M059J (cell line): ENCODE data around the gene TRAK2. TPM values are rescaled to one million over a fixed set of nuclear protein-coding genes. Genes with fewer than 3 reads are reported as not detected.
"Not testable (repeated sequence)": the region's sequence is repeated elsewhere in the genome, so short reads cannot be mapped to it uniquely, and the experiment has no call there.

Source experiments
- DNase-seq: peaks from one replicate; pipeline ENCODE4 v3.0.0-alpha.2; 2012; ENCODE audit warnings: low read depth
- total RNA-seq: library from RNA; depleted of rRNA; stranded (reverse); fragments of >200 nt; shearing (Covaris generic); gene quantifications from 2 replicates; pipeline ENCODE4 v1.2.3, GENCODE V29; 2014

Gene TRAK2
- total RNA-seq, 1 experiment from 2014 or later: 22.9 TPM

DNA sequence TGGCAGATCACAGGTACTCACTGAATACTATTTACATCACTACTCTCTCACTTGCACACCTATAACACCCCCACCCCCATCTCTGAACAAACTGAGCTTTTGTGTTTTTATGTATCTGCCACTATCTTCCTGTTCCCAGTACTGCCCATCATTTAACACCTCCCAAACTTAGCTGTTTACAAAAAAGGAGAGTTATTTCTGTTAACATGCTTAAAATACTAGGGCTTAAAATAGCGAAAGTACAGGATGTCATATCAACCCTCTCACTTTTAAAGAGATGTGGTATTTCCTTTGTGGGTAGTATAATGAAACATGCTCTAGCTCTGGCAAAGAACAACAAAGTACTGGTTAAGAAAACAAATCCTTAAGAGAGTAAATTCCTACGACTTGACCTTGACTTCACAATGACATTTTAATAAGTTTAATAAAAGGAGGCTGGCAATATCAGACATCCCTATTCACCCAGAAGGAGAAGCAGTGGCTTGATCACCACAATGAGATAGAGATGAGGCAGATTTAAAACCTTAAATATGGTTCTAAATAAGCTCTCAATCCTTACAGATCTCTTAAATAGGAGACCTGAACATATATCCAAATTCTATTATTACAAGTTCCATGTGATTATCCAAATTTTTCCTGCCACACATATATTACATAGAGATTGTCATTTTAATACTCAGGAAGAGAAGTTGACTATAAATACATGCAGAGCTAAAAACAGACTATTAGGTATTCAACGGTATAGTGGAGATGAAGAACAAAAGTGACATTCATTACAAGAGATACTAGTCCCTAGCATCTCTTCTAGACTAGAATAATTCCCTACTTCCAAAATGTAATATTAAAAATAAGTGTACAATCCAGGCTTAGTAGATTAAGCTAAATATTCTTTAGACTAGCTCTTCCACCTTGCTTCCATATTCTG, 36.9 kb downstream of the TRAK2 start:
- peak; percentile 58 for DNase-seq

DNA sequence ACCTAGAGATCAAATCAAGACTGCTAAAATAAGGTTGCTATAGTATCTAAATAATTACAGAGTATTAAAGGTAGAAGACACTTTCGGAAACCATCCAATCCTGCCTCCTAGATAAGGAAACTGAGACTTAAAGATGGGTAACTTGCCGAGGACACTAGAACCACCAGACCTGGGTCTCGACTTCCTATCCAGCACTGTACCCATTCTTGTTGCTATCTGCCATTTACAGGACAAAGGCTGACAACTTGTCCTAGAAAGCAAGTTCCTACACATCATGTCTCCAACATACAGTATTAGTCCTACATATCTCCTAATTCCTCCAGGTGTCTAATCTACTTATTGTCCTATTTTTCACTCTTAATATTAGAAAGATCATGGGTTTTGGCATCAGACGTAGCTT, 37.7 kb downstream of the TRAK2 start:
- DNase-seq: no peak

DNA sequence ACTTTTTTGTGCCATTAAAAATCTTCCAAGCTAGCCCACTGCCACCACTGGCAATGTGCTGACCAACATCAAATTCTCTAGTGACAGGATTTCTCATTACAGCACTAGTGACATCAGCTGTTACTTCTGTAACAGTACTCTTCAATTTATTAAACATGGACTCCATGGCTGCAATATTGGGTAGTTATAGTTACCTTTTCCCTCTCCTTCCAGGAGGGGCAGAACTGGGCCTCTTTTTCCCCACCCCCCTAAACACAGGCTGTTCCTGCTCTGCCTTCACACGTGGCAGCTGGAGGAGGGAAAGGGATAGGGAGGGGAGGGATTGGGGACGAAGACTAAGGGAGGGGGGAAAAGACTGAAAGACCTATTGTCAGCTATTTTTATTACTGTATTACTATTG, 38.1 kb downstream of the TRAK2 start:
- DNase-seq: no peak

DNA sequence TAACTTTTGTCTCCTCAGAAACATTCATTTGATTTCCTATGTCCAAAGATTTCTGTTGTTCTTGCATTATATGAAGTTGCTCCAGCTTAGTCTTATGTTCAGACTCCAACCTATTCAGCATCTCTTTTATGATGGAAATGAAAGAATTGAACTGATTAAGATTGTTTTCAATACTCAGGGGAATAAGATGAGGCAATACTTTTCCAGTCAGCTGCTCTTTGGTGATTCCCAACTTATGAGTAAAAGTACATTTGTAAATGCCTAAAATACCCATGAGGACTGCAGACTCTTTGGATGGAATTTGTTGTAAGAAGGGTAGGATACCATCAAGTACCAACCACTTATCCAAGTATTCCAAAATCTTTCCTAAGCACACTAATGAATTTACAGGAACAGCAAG, 39.8 kb downstream of the TRAK2 start:
- DNase-seq: no peak

DNA sequence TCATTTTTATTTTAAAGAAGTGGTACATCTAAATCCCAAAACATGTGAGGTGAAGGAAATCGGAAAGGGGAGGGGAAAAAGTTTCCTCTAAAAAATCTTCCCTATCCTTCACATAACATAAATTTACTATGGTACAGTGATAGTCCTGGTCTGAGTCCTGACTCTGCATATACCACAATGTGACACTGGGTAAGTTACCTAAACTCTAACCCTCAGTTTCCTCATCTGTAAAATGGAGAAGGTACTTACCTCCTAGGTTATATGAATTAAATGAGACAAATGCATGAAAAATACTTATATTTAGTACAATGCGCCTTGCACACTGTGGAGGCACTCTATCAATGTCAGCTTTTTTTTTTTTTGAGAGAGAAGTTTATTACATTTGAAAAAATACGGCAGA, 42.3 kb downstream of the TRAK2 start:
- no peak for DNase-seq

DNA sequence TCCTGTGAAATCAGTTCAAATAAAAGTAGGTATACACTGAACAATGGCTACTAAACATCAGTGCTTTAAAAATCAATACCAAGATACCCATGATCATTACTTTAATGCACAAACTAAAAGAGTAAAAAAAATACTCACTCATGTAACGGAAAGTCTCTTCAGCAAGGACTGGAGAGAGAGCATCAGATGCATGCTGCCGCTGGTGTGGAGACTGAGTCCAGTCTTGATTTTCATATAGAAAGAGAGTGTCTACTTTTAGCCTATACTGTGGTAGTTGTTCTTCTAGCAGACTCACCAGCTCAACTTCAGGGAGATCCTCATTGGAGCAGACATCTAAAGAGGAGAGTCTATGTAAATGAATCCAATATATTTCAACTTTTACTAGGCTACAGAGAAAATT, 44.0 kb downstream of the TRAK2 start:
- no peak for DNase-seq

DNA sequence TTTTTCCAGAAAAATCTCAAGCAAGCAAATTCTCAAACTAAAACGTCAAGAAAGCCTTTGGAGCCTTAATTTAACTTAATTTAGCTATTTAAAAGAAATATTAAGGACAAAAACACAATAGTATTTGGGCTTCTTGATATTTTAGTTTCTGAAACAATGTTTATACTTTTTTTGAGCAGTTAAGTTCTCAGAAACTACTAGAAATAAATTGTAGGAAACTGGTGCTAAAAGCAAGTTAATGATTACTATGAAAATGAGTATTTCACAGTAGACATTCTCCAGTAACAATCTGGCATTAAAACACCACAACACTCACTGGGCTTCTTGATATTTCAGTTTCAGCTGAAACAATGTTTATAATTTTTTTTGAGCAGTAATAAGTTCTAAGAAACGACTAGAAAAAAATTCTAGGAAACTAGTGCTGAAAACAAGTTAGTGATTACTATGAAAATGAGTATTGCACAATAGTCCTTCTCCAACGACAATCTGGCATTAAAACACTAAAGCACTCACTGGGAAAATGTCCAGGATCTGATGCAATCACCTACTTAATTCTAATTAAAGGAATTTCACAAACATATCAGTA, 45.1 kb downstream of the TRAK2 start:
- peak; percentile 70 for DNase-seq

DNA sequence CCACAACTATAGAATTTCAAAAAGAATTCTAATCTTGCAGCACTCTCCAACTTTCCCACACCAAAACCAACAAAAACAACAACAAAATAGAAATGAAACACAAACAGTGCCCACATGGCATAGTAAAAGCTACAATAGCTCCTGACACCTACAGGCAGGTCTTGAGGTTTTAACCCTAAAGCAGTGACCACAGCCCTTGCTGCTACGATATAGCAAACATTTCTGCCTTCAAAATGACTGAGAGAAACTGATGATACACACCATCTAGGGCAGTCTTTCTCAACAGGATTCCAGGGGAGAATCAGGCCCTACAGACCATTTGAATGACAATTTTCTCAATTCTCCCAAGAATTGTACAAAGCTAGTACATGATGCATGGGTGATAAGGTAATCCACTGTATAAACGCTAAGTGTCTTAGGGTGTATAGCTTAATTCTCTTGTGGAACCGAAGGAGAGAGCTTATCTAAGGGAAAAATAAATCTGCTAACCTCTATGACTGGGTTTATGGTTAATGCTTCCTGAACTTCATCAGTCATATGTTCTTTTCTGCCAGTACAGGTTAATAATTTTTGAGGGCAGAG, 46.5 kb downstream of the TRAK2 start:
- DNase-seq: no peak

DNA sequence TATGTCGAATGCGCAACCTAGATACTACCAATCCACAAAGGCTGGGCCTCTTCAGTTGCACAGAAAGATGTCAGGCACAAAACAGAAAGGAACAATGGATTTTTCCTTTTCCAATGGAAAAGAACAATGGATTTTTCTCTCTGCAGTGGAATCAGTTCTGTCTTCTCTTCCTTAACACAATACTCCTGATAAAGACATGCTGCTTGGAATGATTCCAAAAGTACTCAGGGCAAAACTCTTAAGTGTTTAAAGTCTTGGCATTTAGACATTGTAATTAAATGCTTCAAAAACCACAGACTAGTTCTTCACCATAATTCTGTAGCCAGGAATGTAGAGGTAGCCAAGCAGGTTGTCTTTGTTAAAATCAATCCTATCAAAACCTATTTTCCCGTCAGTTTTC, 47.4 kb downstream of the TRAK2 start:
- DNase-seq: peak; percentile 89

DNA sequence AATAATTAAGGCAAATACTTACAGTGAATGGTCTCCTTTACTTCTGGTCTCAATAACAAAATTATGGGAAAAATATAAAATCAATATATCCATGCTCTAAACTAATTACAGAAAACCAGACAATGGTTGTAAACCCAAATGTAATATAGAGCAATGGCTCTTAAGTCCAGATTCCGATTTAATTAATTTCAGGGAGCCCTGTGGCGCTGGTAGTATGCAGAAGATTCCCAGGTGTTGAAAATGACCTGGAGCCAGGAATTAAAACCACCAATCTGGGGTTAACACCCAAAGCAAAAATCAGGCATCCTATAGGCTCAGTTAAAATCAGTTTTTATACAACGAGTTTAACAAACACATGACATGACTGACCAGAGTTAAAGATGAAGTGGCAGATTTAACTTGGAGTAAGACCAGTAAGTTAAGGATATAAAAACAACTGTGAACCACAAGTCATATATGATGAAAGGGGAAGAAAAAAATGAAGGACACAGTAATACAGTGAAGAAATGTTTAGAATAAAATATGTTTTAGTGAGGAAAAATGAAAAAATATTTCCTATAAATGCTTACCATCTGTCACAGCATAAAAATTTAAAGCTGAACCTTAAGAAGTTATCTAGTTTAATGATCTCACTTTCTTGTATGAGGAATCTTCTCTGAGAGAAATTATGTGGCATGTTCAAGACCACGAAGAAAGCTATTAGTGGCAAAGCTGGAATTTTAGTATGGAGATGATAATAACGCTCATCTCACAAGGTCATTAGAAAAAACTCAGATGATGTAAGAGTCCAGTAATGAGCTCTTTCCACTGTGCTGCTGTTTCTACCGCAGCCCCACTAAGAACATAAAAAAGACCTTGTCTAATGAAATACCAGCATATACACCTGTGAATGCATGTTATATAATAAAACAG, 48.4 kb downstream of the TRAK2 start:
- DNase-seq: peak; percentile 53

DNA sequence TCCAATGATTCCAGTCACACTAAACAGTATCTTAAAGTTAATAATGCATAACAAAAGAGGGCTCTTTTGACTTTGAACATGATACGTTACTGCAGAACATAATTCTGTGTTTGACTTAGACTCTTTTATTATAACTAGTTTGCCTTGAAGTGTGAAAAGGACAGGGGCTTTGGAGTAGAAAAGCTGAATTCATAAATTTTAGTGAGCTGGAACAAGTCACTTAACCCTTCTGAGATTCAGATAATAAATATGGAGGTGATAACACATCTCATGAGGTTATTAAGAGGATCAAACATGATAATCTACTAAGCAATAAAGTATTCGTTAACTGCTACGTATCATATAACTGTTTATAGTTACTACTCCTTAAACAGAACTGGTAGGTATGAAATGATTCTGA, 49.4 kb downstream of the TRAK2 start:
- no peak for DNase-seq

DNA sequence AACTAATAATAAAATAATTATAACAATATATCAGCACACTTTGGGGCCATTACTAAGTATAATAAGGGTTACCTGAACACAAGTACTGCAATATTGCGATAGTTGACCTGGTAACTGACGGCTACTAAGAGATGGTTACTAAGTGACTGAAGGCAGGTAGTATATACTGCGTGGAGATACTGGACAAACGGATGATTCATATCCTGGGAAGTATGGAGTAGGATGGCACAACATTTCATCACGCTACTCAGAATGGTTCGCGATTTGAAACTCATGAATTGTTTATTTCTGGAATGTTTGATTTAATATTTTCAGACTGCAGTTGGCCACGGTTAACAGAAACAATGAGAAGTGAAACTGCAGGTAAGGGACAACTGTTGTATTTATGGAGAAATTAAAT, 54.7 kb downstream of the TRAK2 start:
- no peak for DNase-seq

DNA sequence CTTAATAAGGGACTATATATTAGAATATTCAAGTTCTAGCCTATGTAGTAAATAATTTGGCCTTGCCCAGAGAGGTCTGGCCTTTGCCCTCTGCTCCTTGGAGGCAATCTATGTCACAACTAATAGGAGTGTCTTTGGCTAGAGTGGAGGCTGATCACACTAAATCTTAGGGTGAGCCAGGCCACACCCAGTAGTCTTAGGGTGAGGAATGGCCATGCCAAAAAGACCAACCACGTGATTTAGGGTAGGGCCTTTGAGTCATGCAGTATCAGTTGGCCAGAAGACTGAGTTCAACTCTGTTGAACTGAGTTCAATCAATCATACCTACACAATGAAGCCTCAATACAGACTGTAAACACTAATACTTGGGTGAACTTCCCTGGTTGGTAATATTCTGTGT, 68.1 kb downstream of the TRAK2 start:
- DNase-seq: no peak

DNA sequence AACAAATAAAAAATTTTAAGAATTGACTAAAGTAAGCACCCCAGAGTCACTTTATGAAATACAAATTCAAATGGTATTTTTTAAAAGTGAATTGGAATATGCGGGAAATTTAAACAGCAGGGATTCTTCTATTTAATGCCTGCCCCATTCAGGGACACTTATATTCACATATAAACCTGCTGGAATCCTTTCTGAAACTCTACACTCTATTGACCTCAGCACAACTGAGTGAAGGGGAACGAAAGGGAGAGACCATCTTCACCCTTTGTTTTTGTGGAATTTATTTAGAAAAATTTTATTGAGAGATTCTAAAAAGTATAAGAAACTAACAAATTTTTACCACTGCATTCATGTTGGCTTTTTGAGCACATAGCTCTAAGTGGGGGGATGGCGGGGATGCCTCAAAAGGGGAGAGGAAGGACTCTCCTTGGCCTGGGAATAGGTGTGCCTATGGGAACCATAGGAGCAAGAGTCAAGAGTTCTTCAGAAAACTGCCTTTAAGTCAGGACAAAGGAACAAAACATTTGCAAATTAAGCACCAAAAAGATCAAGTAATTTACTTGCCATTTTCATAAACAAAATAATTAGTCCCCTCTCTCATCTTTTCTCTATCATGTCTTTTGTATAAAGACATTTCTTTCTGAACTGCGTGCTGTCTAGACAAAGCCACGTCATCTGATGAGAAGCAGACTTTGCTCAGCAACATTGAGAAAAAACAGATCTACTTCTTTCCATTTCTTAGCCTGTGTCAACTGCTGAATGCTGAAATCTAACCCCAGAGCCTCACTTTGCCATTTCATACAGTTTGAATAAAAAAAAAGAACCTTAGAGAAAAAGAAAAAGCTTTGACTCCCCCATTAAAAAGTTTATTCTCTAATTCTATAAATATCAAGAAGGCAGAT, 72.5 kb downstream of the TRAK2 start:
- no peak for DNase-seq

DNA sequence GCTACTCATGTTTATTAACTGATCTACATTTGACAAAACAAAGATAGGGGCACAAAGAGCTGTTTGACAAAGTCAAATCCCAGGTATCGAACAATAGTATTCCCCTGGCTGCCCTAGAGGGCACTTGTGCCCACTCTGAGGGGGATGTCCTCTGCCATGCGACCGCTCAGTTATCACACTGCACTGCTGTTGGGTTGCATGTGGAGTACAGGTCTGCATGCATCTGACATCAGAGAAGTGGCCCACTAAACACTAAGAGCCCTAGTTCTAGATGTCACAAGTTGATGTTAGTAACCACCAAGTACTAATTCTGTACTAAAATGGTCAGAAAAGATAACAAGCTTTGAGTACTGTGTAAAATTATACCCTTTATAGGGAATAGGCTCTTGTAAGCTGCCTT, 74.0 kb downstream of the TRAK2 start:
- no peak for DNase-seq

DNA sequence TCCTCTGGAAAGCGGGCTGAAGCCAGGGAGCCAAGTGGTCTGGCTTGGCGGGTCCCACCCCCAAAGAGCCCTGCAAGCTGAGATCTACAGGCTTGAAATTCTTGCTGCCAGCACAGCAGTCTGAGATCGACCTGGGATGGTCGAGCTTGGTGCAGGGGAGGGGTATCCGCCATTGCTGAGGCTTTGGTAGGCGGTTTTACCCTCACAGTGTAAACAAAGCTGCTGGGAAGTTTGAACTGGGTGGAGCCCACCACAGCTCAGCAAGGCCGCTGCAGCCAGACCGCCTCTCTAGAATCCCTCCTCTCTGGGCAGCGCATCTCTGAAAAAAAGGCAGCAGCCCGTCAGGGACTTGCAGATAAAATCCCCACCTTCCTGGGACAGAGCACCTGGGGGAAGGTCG, 81.5 kb downstream of the TRAK2 start:
- no peak for DNase-seq

DNA sequence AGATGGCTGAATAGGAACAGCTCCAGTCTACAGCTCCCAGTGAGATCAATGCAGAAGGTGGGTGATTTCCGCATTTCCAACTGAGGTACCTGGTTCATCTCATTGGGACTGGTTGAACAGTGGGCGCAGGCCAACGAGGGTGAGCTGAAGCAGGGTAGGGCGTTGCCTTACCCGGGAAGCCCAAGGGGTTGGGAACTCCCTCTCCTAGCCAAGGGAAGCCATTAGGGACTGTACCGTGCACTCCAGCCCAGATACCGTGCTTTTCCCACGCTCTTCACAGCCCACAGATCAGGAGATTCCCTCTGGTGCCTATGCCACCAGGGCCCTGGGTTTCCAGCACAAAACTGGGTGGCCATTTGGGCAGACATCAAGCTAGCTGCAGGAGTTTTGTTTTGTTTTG, 81.9 kb downstream of the TRAK2 start:
- DNase-seq: not testable (repeated sequence)

DNA sequence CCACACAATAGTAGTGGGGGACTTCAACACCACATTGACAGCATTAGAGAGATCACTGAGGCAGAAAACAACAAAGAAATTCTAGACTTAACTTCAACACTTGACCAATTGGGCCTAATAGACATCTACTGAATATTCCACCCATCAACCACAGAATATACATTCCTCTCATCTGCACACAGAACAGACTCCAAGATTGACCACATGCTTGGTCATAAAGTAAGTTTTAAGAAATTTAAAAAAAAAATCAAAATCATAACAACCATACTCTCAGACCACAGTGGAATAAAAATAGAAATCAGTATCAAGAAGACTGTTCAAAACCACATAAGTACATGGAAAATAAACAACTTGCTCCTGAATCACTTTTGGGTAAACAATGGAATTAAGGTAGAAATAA, 85.1 kb downstream of the TRAK2 start:
- DNase-seq: peak; percentile 38

DNA sequence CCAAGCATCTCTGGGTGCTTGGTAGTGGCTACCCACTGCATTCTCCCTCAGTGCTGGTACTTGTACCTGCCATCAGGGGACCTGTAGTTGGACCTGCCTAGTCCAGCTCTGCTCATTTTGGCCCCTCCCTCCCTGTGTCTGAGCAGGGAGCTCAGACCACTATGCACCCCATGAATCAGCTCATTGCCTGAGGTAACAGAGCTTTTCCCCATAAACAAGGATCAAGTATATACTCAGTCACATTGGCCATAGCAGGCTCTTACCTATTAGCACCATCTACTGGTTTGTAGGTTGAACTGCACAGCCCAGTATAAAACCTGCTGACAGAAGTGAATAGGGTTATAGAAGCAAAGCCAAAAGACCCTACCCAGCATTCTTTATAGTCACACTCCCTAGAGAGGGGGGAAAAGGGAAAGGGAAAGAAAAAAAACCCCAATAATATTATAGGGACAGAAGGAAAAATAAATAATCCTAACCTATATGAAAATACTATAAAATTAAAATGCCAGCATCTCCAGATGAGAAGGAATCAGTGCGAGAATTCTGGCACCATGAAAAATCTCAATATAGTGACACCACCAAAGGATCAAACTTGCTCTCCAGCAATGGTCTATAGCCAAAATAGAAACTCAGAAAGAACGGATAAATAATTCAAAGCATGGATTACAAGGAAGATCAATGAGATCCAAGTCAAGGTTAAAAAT, 87.2 kb downstream of the TRAK2 start:
- DNase-seq: peak; percentile 79

DNA sequence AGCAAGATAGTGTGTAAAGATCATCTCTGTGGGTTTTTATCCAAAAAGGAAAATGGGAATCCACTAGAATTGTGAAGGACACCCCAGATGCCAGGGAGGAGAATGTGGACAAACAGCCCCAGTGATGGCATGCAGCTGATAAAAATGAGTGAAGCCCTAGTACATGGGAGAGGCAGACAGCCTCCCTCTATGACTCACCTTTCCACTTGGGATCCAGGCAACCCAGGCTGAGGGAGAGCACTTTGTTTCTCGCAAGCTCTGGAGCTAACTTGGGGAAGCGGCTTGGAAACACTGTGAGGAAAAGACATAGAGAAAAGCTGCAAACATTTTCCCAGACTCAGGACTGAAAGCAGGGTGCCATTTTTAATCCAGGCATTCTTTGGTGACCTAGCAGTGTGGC, 88.9 kb downstream of the TRAK2 start:
- DNase-seq: peak; percentile 74
